Activated T-helper 1 cell treated with anti-CD3 and anti-CD28 coated beads, Interleukin-12 subunit alpha, Interleukin-12 subunit beta, Interleukin-2, Interleukin-4 antibody, amounts not matched to agents 30 ng/mL and 10 ng/mL and 1 ng/mL, durations not matched to agents 14 hours and 24 hours and 36 hours (primary cell): ENCODE results near the gene TLL2. TPM values are rescaled to one million over a fixed set of nuclear protein-coding genes. Genes with fewer than 3 reads are reported as not detected.

Source experiments
- DNase-seq: peaks from one replicate; pipeline ENCODE4 v3.0.0; 2021; ENCODE audit warnings: low spot score
- H3K27ac Mint-ChIP-seq: one replicate; pipeline ENCODE4 v1.8.0; 2021; ENCODE audit warnings: mild to moderate bottlenecking, mixed read lengths
- H3K27me3 Mint-ChIP-seq: one replicate; pipeline ENCODE4 v1.8.0; 2022; ENCODE audit warnings: mild to moderate bottlenecking, moderate library complexity, mixed read lengths; ENCODE audit not compliant: insufficient read depth
- H3K36me3 Mint-ChIP-seq: one replicate; pipeline ENCODE4 v1.8.0; 2021; ENCODE audit warnings: low read depth, mixed read lengths
- H3K4me1 Mint-ChIP-seq: one replicate; pipeline ENCODE4 v1.8.0; 2021; ENCODE audit warnings: low read depth, mixed read lengths
- H3K4me3 Mint-ChIP-seq: one replicate; pipeline ENCODE4 v1.8.0; 2021; ENCODE audit warnings: mild to moderate bottlenecking, moderate library complexity, mixed read lengths
- H3K9me3 Mint-ChIP-seq: one replicate; pipeline ENCODE4 v1.8.0; 2021; ENCODE audit warnings: mixed read lengths
- intact Hi-C: fragments of 100-400 bp; cut with micrococcal nuclease; formaldehyde crosslinking; loops from one replicate; pipeline ENCODE4 v1.15.1; 2024
- total RNA-seq: library from RNA; stranded (reverse); gene quantifications from 2 replicates; pipeline ENCODE4 v1.2.3, GENCODE V29; 2022

Gene TLL2
- total RNA-seq, 1 donor from 2014 or later: not detected

- Mint-ChIP-seq H3K9me3 (no peaks in the 10 kb centered on the region), H3K27me3 (peaks cover 3% of the 10 kb centered on the region), H3K4me1 (no peaks in the 10 kb centered on the region), H3K36me3 (no peaks in the 10 kb centered on the region), H3K4me3 (no peak overlapping the region), H3K27ac (no peak overlapping the region)
- DNase-seq: no peak
- intact Hi-C loops: no loop called here
These were observed 147.2 kb downstream of the TLL2 start for GRCh38 chr10:96366508-96366907.

- no peaks in the 10 kb centered on the region for H3K4me1 Mint-ChIP-seq
- DNase-seq: no peak
- H3K27me3 Mint-ChIP-seq: peaks cover 3% of the 10 kb centered on the region
- no peak overlapping the region for H3K27ac Mint-ChIP-seq
- H3K4me3 Mint-ChIP-seq: no peak overlapping the region
- no peaks in the 10 kb centered on the region for H3K9me3 Mint-ChIP-seq
- no peaks in the 10 kb centered on the region for H3K36me3 Mint-ChIP-seq
- intact Hi-C loops: no loop called here
These were observed 148.2 kb downstream of the TLL2 start for GRCh38 chr10:96365571-96365970.

- H3K9me3 Mint-ChIP-seq: no peaks in the 10 kb centered on the region
- no peaks in the 10 kb centered on the region for H3K36me3 Mint-ChIP-seq
- H3K27ac Mint-ChIP-seq: no peak overlapping the region
- peaks cover 10% of the 10 kb centered on the region for H3K27me3 Mint-ChIP-seq
- H3K4me3 Mint-ChIP-seq: no peak overlapping the region
- intact Hi-C loops: no loop called here
- H3K4me1 Mint-ChIP-seq: no peaks in the 10 kb centered on the region
- DNase-seq: no peak
These were observed 153.0 kb downstream of the TLL2 start for GRCh38 chr10:96360766-96361165.

- Mint-ChIP-seq H3K27me3 (peaks cover 13% of the 10 kb centered on the region), H3K4me1 (no peaks in the 10 kb centered on the region), H3K4me3 (no peak overlapping the region), H3K27ac (no peak overlapping the region), H3K36me3 (no peaks in the 10 kb centered on the region), H3K9me3 (no peaks in the 10 kb centered on the region)
- DNase-seq: no peak
- intact Hi-C loops: no loop called here
These were observed 153.4 kb downstream of the TLL2 start for GRCh38 chr10:96360331-96360730.

GRCh38 chr10:96359616-96360015, 154.1 kb downstream of the TLL2 start:
- Mint-ChIP-seq H3K4me1 (no peaks in the 10 kb centered on the region), H3K36me3 (no peaks in the 10 kb centered on the region), H3K27ac (no peak overlapping the region), H3K9me3 (no peaks in the 10 kb centered on the region), H3K4me3 (no peak overlapping the region), H3K27me3 (peaks cover 14% of the 10 kb centered on the region)
- DNase-seq: no peak
- intact Hi-C loops: no loop called here

DNA sequence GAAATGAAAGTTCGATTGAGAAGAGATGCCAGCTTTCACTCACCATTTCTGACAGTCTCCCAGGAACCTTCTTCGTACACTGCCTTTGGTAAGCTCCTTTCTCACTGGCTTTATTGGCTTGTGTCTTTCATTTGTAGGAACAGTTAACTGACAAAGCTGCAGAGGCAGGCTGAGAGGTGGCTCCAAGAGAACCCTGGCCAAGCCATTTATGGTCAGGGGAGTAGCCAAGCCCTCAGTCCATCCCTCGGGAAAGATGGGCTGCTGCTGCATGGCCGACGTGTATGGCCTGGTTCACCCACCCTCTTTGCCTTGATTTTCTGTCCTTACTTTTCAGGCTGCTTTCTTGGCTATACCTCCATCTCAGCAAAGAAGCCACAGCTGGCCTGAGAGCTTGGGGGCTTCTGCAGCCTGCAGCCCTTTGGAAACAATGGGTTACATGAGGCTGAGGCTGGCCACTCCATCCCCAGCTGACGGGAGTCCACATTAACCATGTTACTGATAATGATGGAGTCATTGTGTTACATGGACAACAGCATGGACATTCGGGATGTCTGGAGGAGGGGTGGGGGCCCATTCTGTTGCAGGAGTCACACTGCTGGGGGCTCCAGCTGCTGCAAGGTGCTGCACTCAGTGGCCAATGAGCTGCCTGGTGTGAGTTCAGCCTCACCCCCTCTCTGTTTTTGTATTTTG, 154.7 kb downstream of the TLL2 start, which contains the start of gene OPALIN:
OPALIN (minus strand) TSS at position 152 of the 690 bp plus-strand sequence; CDS start at position 46, 106 bp downstream.
- Mint-ChIP-seq H3K27me3 (peaks cover 14% of the 10 kb centered on the region), H3K27ac (no peak within 1 kb of the TSS), H3K4me1 (no peaks in the 10 kb centered on the region), H3K4me3 (no peak within 1 kb of the TSS), H3K36me3 (no peaks in the 10 kb centered on the region), H3K9me3 (no peaks in the 10 kb centered on the region)
- no peak for DNase-seq
- intact Hi-C loops: no loop called here

DNA sequence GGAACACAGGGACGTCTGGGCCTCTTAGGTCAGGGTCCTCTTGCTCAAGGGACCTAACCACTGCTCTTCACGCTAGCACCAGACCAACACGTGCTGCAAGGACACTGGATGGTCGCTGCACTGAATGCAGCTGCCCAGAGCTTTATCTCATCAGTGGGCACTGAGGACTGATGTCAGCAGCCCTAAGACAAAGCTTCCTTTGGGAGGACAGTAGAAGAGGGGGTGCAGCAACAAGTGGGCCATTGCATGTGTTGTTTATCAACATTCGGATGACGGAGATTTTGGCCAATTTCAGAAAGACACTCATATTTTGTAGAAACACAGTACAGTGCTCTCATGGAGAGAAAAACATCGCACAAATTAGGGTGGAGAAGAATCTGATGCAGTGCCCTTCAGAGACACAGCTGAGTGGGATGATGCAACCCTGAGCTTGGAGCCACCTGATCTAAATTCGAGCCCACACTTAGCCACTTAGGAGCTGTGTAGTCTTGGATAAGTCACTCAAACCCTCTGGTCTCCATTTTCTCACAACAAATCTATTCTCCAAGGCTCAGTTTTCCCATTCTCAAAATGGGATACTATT, 156.6 kb downstream of the TLL2 start:
- Mint-ChIP-seq H3K9me3 (no peaks in the 10 kb centered on the region), H3K36me3 (no peaks in the 10 kb centered on the region), H3K27ac (no peak overlapping the region), H3K27me3 (peaks cover 12% of the 10 kb centered on the region), H3K4me3 (no peak overlapping the region), H3K4me1 (no peaks in the 10 kb centered on the region)
- no peak for DNase-seq
- intact Hi-C loops: no loop called here

GRCh38 chr10:96352582-96352981, 161.1 kb downstream of the TLL2 start:
- H3K4me1 Mint-ChIP-seq: no peaks in the 10 kb centered on the region
- intact Hi-C loops: no loop called here
- H3K4me3 Mint-ChIP-seq: no peak overlapping the region
- no peaks in the 10 kb centered on the region for H3K36me3 Mint-ChIP-seq
- no peak for DNase-seq
- no peaks in the 10 kb centered on the region for H3K9me3 Mint-ChIP-seq
- peaks cover 19% of the 10 kb centered on the region for H3K27me3 Mint-ChIP-seq
- no peak overlapping the region for H3K27ac Mint-ChIP-seq

DNA sequence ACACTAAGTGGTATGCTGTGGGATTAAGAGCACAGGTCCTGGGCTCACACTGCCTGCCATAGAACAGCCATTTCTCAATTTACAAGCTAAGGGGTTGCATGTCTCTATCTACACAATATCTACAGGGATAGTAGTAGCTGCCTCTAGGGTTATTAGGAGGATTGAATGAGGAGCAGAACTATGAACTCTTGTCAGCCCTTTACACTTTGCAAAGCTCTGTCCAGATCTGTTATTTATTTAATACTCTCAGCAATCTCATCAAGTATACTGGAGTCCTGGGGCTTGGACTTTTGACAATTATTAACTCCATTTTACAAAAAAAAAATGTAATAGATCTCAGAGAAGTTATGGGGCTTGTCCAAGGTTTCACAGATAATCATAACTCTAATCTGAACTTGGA, 161.7 kb downstream of the TLL2 start:
- H3K36me3 Mint-ChIP-seq: no peaks in the 10 kb centered on the region
- H3K27me3 Mint-ChIP-seq: peaks cover 22% of the 10 kb centered on the region
- no peak overlapping the region for H3K27ac Mint-ChIP-seq

DNA sequence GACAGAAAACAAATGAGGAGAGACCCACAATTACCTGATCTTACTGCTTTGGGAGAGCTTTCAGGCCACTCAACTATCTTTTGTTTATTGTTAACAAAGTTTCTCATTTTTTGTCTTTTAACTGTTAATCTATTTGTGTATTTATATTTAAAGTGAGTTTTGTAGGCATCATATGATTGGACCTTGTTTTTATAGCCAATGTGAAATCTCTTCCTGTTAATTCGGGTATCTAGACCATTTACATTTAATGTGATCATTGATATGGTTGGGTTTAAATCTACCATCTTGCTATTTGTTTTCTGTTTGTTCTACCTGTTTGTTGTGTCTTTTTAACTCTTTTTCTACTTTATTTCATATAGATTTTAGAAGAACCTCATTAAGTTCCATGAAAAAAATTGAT, 167.4 kb downstream of the TLL2 start:
- Mint-ChIP-seq H3K27me3 (peaks cover 13% of the 10 kb centered on the region), H3K9me3 (peaks cover 9% of the 10 kb centered on the region), H3K36me3 (no peaks in the 10 kb centered on the region), H3K4me1 (no peaks in the 10 kb centered on the region), H3K27ac (no peak overlapping the region), H3K4me3 (no peak overlapping the region)
- intact Hi-C loops: no loop called here
- no peak for DNase-seq

More for the DNA sequence above, 161.7 kb downstream of the TLL2 start:
- no peak for DNase-seq
- H3K9me3 Mint-ChIP-seq: no peaks in the 10 kb centered on the region
- H3K4me3 Mint-ChIP-seq: no peak overlapping the region
- intact Hi-C loops: no loop called here
- H3K4me1 Mint-ChIP-seq: no peaks in the 10 kb centered on the region

GRCh38 chr10:96345222-96345621, 168.5 kb downstream of the TLL2 start:
- Mint-ChIP-seq H3K4me1 (no peaks in the 10 kb centered on the region), H3K27me3 (peaks cover 13% of the 10 kb centered on the region), H3K27ac (no peak overlapping the region), H3K36me3 (no peaks in the 10 kb centered on the region), H3K9me3 (peaks cover 9% of the 10 kb centered on the region), H3K4me3 (no peak overlapping the region)
- intact Hi-C loops: no loop called here
- no peak for DNase-seq

GRCh38 chr10:96344178-96344577, 169.5 kb downstream of the TLL2 start:
- Mint-ChIP-seq H3K4me3 (no peak overlapping the region), H3K9me3 (peaks cover 9% of the 10 kb centered on the region), H3K27ac (no peak overlapping the region), H3K27me3 (peaks cover 13% of the 10 kb centered on the region), H3K4me1 (no peaks in the 10 kb centered on the region), H3K36me3 (no peaks in the 10 kb centered on the region)
- no peak for DNase-seq
- intact Hi-C loops: no loop called here

GRCh38 chr10:96342402-96342801, 171.3 kb downstream of the TLL2 start:
- Mint-ChIP-seq H3K4me3 (no peak overlapping the region), H3K27me3 (peaks cover 7% of the 10 kb centered on the region), H3K36me3 (no peaks in the 10 kb centered on the region), H3K4me1 (no peaks in the 10 kb centered on the region), H3K27ac (no peak overlapping the region), H3K9me3 (peaks cover 9% of the 10 kb centered on the region)
- intact Hi-C loops: no loop called here
- no peak for DNase-seq
